ENCODE data around the gene UNC13B. TPM values are rescaled to one million over a fixed set of nuclear protein-coding genes. Genes with fewer than 3 reads are reported as not detected.

UNC13B gene
- total RNA-seq, 1 experiment from 2014 or later: 19.7 TPM

DNA sequence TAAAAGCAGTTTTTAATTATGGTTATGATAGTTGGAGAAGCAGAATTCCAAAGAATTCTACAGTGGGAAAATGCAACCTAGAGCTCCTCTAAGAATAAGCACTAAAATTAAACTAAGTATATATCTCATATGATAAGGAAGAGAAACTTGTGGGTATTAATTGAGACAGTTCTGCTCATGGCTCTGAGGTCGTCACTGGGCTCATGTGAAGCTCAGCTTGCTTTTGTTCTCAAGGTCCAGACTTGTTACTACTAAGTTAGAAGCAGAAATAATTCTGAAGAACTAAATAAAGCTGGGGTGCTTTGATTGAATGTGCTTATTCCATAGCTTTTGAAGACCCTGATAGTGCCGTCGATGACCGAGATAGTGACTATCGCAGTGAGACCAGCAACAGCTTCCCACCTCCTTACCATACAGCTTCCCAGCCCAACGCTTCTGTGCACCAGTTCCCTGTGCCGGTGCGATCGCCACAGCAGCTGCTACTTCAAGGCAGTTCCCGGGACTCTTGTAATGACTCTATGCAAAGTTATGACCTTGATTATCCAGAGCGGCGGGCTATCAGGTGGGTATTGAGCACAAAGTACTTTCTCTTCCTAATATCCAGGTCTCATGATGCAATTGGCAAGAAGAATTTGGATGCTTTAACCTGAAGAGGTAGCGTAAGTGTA lies 133.7 kb downstream of the UNC13B start:
- H3K4me3 Mint-ChIP-seq (ENCODE audit: unreplicated experiment): no peak overlapping the region
- no peak overlapping the region for H3K27ac Mint-ChIP-seq (ENCODE audit: unreplicated experiment)
- no peak for DNase-seq
- ChIA-PET POLR2A (no interaction called here), CTCF (no interaction called here)
- no peaks in the 10 kb centered on the region for H3K36me3 Mint-ChIP-seq (ENCODE audit: insufficient read depth, unreplicated experiment)
- H3K27me3 ChIP-seq (replicated peaks; ENCODE audit: control insufficient read depth, insufficient read depth, low read length): no peaks in the 10 kb centered on the region; the same call in 1 of the 2 replicates
- BruUV-seq (replicated peaks): no TSS peak
- H3K9me3 Mint-ChIP-seq (ENCODE audit: unreplicated experiment): no peaks in the 10 kb centered on the region
- H3K4me1 ChIP-seq: no peaks in the 10 kb centered on the region
- H3K4me3 ChIP-seq (ENCODE audit: low read depth, low read length): no peak overlapping the region
- TF ChIP-seq CTCF (IDR thresholded peaks at IDR 0.05; ENCODE audit: insufficient read depth in 1 of 2, low read depth in 1 of 2, low read length in 1 of 2, severe bottlenecking in 1 of 2, unreplicated experiment in 1 of 2): no peak
- H3K9me3 ChIP-seq: no peaks in the 10 kb centered on the region; the same call in 1 of the 2 replicates
- intact Hi-C loops (cut with micrococcal nuclease; ENCODE audit: unreplicated experiment): no loop called here
- no peaks in the 10 kb centered on the region for H3K4me1 Mint-ChIP-seq (ENCODE audit: low read depth, unreplicated experiment)
- no peaks in the 10 kb centered on the region for H3K27me3 Mint-ChIP-seq (ENCODE audit: insufficient read depth, unreplicated experiment)
- no peaks in the 10 kb centered on the region for H3K36me3 ChIP-seq (ENCODE audit: control insufficient read depth, insufficient read depth, low read length)

DNA sequence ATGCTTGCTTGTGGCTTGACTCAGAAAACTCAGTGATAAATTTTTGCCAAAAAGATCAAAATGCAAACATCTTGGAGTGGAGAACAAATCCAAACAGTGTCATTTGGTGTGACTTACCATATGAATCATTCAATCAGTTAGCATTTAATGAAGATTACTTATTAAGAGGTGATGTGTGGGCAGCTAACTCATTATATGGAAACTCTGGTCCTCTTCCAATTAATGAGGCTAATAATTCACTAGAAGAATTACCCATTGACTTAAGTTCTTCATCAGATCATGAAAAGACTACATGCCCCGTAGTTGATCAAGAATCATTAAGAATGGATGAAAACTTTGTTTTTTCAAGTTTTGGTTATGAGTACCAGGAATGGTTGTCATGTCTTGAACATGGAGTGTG lies 141.8 kb downstream of the UNC13B start:
- Histone ChIP-seq H3K4me3 (ENCODE audit: low read depth, low read length) (no peak overlapping the region), H3K9me3 (no peaks in the 10 kb centered on the region), H3K36me3 (ENCODE audit: control insufficient read depth, insufficient read depth, low read length) (no peaks in the 10 kb centered on the region), H3K4me1 (no peaks in the 10 kb centered on the region), H3K27me3 (replicated peaks; ENCODE audit: control insufficient read depth, insufficient read depth, low read length) (no peaks in the 10 kb centered on the region)
- no peak overlapping the region for H3K4me3 Mint-ChIP-seq (ENCODE audit: unreplicated experiment)
- H3K4me1 Mint-ChIP-seq (ENCODE audit: low read depth, unreplicated experiment): no peaks in the 10 kb centered on the region
- CTCF ChIA-PET: no interaction called here
- intact Hi-C loops (cut with micrococcal nuclease; ENCODE audit: unreplicated experiment): no loop called here
- TF ChIP-seq CTCF (IDR thresholded peaks at IDR 0.05; ENCODE audit: insufficient read depth in 1 of 2, low read depth in 1 of 2, low read length in 1 of 2, severe bottlenecking in 1 of 2, unreplicated experiment in 1 of 2): no peak
- no peaks in the 10 kb centered on the region for H3K9me3 Mint-ChIP-seq (ENCODE audit: unreplicated experiment)
- H3K27ac Mint-ChIP-seq (ENCODE audit: unreplicated experiment): no peak overlapping the region
- H3K36me3 Mint-ChIP-seq (ENCODE audit: insufficient read depth, unreplicated experiment): no peaks in the 10 kb centered on the region
- no TSS peak for BruUV-seq (replicated peaks)
- H3K27me3 Mint-ChIP-seq (ENCODE audit: insufficient read depth, unreplicated experiment): no peaks in the 10 kb centered on the region
- no peak for DNase-seq
- POLR2A ChIA-PET: no interaction called here

DNA sequence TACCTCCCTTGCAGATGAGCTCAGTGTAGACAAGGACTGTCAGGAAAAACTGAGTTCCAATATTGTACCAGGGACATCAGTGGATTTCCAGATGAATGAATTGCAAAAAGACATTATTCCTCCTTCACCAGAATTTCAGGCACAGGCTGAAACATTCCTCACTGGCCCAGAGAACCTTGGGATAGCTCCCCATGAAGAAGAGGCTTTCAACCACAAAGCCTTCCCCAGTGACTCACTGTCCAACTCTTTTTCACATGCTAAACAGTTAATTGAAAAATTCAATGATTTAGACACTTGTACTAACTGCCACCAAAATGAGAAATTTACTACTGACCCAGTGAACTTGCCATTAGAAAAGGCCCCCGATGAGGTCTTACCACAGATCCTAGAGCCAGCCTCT lies 144.5 kb downstream of the UNC13B start:
- H3K36me3 ChIP-seq (ENCODE audit: control insufficient read depth, insufficient read depth, low read length): 0 out of 2 replicates have a peak, but pooled peaks cover 2% of the 10 kb centered on the region
- DNase-seq: no peak
- no TSS peak for BruUV-seq (replicated peaks)
- no peak for TF ChIP-seq CTCF (IDR thresholded peaks at IDR 0.05; ENCODE audit: insufficient read depth in 1 of 2, low read depth in 1 of 2, low read length in 1 of 2, severe bottlenecking in 1 of 2, unreplicated experiment in 1 of 2)
- H3K4me1 Mint-ChIP-seq (ENCODE audit: low read depth, unreplicated experiment): no peaks in the 10 kb centered on the region
- H3K4me1 ChIP-seq: no peaks in the 10 kb centered on the region
- H3K4me3 Mint-ChIP-seq (ENCODE audit: unreplicated experiment): no peak overlapping the region
- H3K27ac Mint-ChIP-seq (ENCODE audit: unreplicated experiment): no peak overlapping the region
- ChIA-PET CTCF (no interaction called here), POLR2A (no interaction called here)
- H3K27me3 ChIP-seq (replicated peaks; ENCODE audit: control insufficient read depth, insufficient read depth, low read length): no peaks in the 10 kb centered on the region
- intact Hi-C loops (cut with micrococcal nuclease; ENCODE audit: unreplicated experiment): no loop called here
- H3K9me3 ChIP-seq: no peaks in the 10 kb centered on the region
- H3K4me3 ChIP-seq (ENCODE audit: low read depth, low read length): no peak overlapping the region
- no peaks in the 10 kb centered on the region for H3K36me3 Mint-ChIP-seq (ENCODE audit: insufficient read depth, unreplicated experiment)
- H3K9me3 Mint-ChIP-seq (ENCODE audit: unreplicated experiment): no peaks in the 10 kb centered on the region
- no peaks in the 10 kb centered on the region for H3K27me3 Mint-ChIP-seq (ENCODE audit: insufficient read depth, unreplicated experiment)

Measured in Caco-2 (cell line).